HepG2 (cell line): ENCODE results near the gene KNCN. TPM values are rescaled to one million over a fixed set of nuclear protein-coding genes. Genes with fewer than 3 reads are reported as not detected.

Source experiments
- ATAC-seq: fragments of 200-7000 bp; cut with Tn5 transposase; 3 replicates; pipeline ENCODE4 v1.9.1; 2020; ENCODE audit warnings: mild to moderate bottlenecking, moderate library complexity
- BruUV-seq: library from RNA; stranded (reverse); fragments of 400-500 nt; replicated peaks from 2 replicates; lab custom pipeline; 2021; lab: Mats Ljungman, UMichigan
- CTCF ChIA-PET: fragments of 300-600 bp; formaldehyde crosslinking; extraction: SDS; loops from one replicate; lab custom pipeline; 2021; ENCODE audit warnings: low total read pairs, inconsistent platforms, low intra/inter-chr PET ratio; lab: Yijun Ruan, JAX
- POLR2A ChIA-PET: fragments of 350-600 bp; sonication (Branson Sonifier 250); formaldehyde crosslinking; loops from one replicate; lab custom pipeline; 2020; ENCODE audit warnings: antibody characterized with exemption, inconsistent platforms; lab: Yijun Ruan, JAX
- DNase-seq: peaks from one replicate; pipeline ENCODE4 v3.0.0-alpha.2; 2015; ENCODE audit warnings: low spot score
- FAIRE-seq: peaks from 3 replicates; lab custom pipeline; 2011; peaks lifted over from hg19 to GRCh38; lab: Jason Lieb, UNC
- H2AFZ ChIP-seq: one replicate; pipeline ENCODE4 v1.6.1; 2011; ENCODE audit warnings: low read length, inconsistent platforms
- H3K27ac ChIP-seq: fragments of 300-600 bp; 3 replicates; pipeline ENCODE4 v1.8.0; 2011; ENCODE audit warnings: mixed run types, mild to moderate bottlenecking, mixed read lengths, low read length, inconsistent platforms; ENCODE audit not compliant: insufficient read depth; ENCODE audit errors: extremely low read length
- H3K27me3 ChIP-seq, 2 experiments: fragments of 200-600 bp in 1 of 2; 2 replicates in 1 of 2; 3 replicates in 1 of 2; pipeline versions ENCODE4 v1.6.0 to v1.8.0; 2011; ENCODE audit warnings: low read length in 2 of 2, mild to moderate bottlenecking in 2 of 2, moderate library complexity in 2 of 2, inconsistent platforms in 1 of 2; ENCODE audit not compliant: insufficient read depth in 2 of 2, control insufficient read depth in 1 of 2
- H3K36me3 ChIP-seq, 2 experiments: fragments of 200-600 bp in 1 of 2; replicated peaks in 1 of 2; 2 replicates in 1 of 2; 3 replicates in 1 of 2; pipeline versions ENCODE4 v1.5.1 to v1.8.0; 2011; ENCODE audit warnings: low read length in 2 of 2, inconsistent platforms in 1 of 2; ENCODE audit not compliant: insufficient read depth in 2 of 2, control insufficient read depth in 1 of 2
- H3K4me1 ChIP-seq: 2 replicates; pipeline ENCODE4 v1.5.1; 2012; ENCODE audit warnings: low read length, inconsistent platforms; ENCODE audit not compliant: insufficient read depth
- H3K4me2 ChIP-seq: 2 replicates; pipeline ENCODE4 v1.6.0; 2011; ENCODE audit warnings: low read depth, low read length, inconsistent platforms
- H3K4me3 ChIP-seq, 3 experiments: fragments of 200-600 bp in 1 of 3; sonication (generic), shearing (Covaris generic) in 1 of 3; replicated peaks in 1 of 3; 2 replicates each; pipeline ENCODE4 v1.5.1; 2011 to 2016; ENCODE audit warnings: low read length in 3 of 3, inconsistent platforms in 2 of 3, low read depth in 2 of 3, mild to moderate bottlenecking in 2 of 3, control low read depth in 1 of 3, mixed read lengths in 1 of 3; ENCODE audit not compliant: insufficient read depth in 1 of 3
- H3K79me2 ChIP-seq: one replicate; pipeline ENCODE4 v1.6.1; 2011; ENCODE audit warnings: low read length, inconsistent platforms; ENCODE audit not compliant: insufficient read depth
- H3K9ac ChIP-seq: 2 replicates; pipeline ENCODE4 v1.6.0; 2011; ENCODE audit warnings: mild to moderate bottlenecking, low read depth, low read length, inconsistent platforms; ENCODE audit not compliant: insufficient read depth
- H3K9me3 ChIP-seq: 2 replicates; pipeline ENCODE4 v1.5.1; 2012; ENCODE audit warnings: mild to moderate bottlenecking, low read length
- H4K20me1 ChIP-seq: 2 replicates; pipeline ENCODE4 v1.6.0; 2011; ENCODE audit warnings: inconsistent platforms, mild to moderate bottlenecking, low read length, moderate library complexity; ENCODE audit not compliant: insufficient read depth
- ATF1 ChIP-seq: IDR thresholded peaks from 2 replicates; pipeline ENCODE4 v1.6.1; 2016; ENCODE audit warnings: mild to moderate bottlenecking, control low read depth
- CHCHD3 ChIP-seq: sonication (generic); formaldehyde crosslinking; IDR thresholded peaks from 2 replicates; pipeline ENCODE4 v1.8.0; 2022; ENCODE audit warnings: mild to moderate bottlenecking, missing genetic modification reagents, moderate library complexity
- JUN ChIP-seq: sonication (generic); formaldehyde crosslinking; IDR thresholded peaks from 2 replicates; pipeline ENCODE4 v1.4.0; 2020; ENCODE audit warnings: mild to moderate bottlenecking, missing genetic modification reagents
- MED1 ChIP-seq: sonication (generic); formaldehyde crosslinking; IDR thresholded peaks from 2 replicates; pipeline ENCODE4 v1.4.0; 2020; ENCODE audit warnings: missing genetic modification reagents
- NFKB2 ChIP-seq: sonication (generic); formaldehyde crosslinking; IDR thresholded peaks from 2 replicates; pipeline ENCODE4 v1.4.0; 2020; ENCODE audit warnings: missing genetic modification reagents, borderline replicate concordance
- POLR2A ChIP-seq, 2 experiments: IDR thresholded peaks; 2 replicates each; pipeline ENCODE4 v1.6.1; 2011; ENCODE audit warnings: low read depth in 2 of 2, low read length in 2 of 2, mild to moderate bottlenecking in 1 of 2, moderate library complexity in 1 of 2; ENCODE audit not compliant: insufficient read depth in 1 of 2
- XBP1 ChIP-seq: sonication (generic); formaldehyde crosslinking; IDR thresholded peaks from 2 replicates; pipeline ENCODE4 v1.5.0; 2020; ENCODE audit warnings: missing genetic modification reagents
- ZBTB7B ChIP-seq: sonication (generic); formaldehyde crosslinking; IDR thresholded peaks from 2 replicates; pipeline ENCODE4 v1.4.0; 2020; ENCODE audit warnings: missing genetic modification reagents
- ZFP36L1 ChIP-seq: sonication (generic); formaldehyde crosslinking; IDR thresholded peaks from 2 replicates; pipeline ENCODE4 v1.8.0; 2022; ENCODE audit warnings: mild to moderate bottlenecking, missing genetic modification reagents, moderate library complexity
- ZNF280B ChIP-seq: sonication (generic); formaldehyde crosslinking; IDR thresholded peaks from 2 replicates; pipeline ENCODE4 v1.5.0; 2020; ENCODE audit warnings: missing genetic modification reagents, mild to moderate bottlenecking, borderline replicate concordance
- ZNF672 ChIP-seq: sonication (generic); formaldehyde crosslinking; IDR thresholded peaks from 2 replicates; pipeline ENCODE4 v1.8.1; 2022; ENCODE audit warnings: missing genetic modification reagents
- ZNF784 ChIP-seq: sonication (generic); formaldehyde crosslinking; IDR thresholded peaks from 2 replicates; pipeline ENCODE4 v1.5.1; 2020; ENCODE audit warnings: missing genetic modification reagents, mild to moderate bottlenecking, borderline replicate concordance
- WGBS: methylation state at CpG from one replicate; pipeline ENCODE4 v1.1.6; 2017; ENCODE audit warnings: low lambda C conversion rate; 5-methylcytosine and 5-hydroxymethylcytosine counted together
- in situ Hi-C: cut with HindIII; loops from 2 replicates; pipeline ENCODE4 v1.10.0; 2017; ENCODE audit warnings: low pct_unique_long_range_greater_than_20kb; ENCODE audit not compliant: extremely low pct_ligation_motif_present
- intact Hi-C: fragments of 100-400 bp; cut with micrococcal nuclease; formaldehyde crosslinking; loops from one replicate; pipeline ENCODE4 v1.10.0; 2022; ENCODE audit not compliant: unreplicated experiment
- polyA plus RNA-seq, 8 experiments: library from polyadenylated mRNA; depleted of rRNA in 3 of 8; stranded (reverse) in 7 of 8; unstranded in 1 of 8; fragments of >200 nt; fragmentation: Illumina TruSeq in 4 of 8; extraction: Trizol in 4 of 8; gene quantifications; 2 replicates each; pipeline versions ENCODE4 v1.2.1 to v1.2.3, GENCODE V29; 2011 to 2016; ENCODE audit warnings: low read depth in 4 of 8, missing spikeins in 1 of 8, mixed read lengths in 1 of 8; ENCODE audit not compliant: insufficient read depth in 1 of 8
- total RNA-seq, 5 experiments: library from RNA; depleted of rRNA; stranded (reverse); fragments of >200 nt; fragmentation: Illumina TruSeq; extraction: Trizol; gene quantifications; 2 replicates each; pipeline ENCODE4 v1.2.3, GENCODE V29; 2016; ENCODE audit warnings: low read depth in 1 of 5
- TF ChIP-seq, protein P1 (sequence below): IDR thresholded peaks from 2 replicates; pipeline ENCODE4 v1.6.1; 2012; ENCODE audit warnings: inconsistent platforms

KNCN gene
- total and polyA plus RNA-seq, 2 of the 13 experiments (the other 11 are each of a cell fraction or from before 2014, with no cell fraction given): not detected

DNA sequence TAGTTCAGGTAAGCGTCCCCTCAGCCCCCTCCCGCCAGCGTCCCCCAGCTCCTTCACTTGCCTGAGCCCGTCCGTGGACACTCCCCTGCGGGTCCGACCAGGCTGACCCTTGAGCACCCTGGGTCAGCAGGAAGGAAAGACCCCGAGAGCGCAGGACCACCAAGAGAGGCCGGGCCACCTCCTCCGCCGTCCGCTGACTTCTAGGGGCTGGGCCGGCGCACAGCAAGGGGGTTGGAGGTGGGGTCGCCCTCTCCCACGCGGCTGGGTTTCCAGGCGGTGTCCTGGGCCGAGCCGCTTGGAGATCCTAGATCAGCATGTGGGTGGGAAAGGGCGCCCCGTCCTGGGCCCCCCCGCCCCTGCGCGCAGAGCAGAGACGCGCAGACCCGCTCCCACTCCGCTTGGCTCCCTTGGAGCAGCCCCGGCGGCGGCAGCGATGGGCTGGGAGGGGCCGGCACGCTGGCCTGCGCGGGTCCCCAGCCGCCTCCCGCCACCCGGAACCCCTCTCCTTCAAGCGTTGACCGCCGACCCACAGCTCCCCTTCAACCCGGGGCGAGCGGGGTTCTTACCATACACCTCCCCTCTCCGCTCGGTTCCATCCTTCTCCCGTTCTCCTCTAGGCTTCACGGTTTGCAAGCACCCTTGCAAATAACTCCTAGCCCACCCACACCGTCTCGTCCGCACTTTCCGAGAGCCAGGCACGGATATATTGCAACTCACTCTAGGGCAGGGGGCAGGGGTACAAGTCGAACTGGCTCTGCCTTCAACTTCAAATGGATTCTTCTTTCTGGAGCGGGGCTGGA lies 7.5 kb downstream of the KNCN start:
- ChIA-PET POLR2A (no interaction called here), CTCF (no interaction called here)
- Histone ChIP-seq H3K36me3 (no peaks in the 10 kb centered on the region), H3K4me1 (no peaks in the 10 kb centered on the region; the same call in 1 of the 2 replicates), H3K27me3 (peaks cover 7 to 66% of the 10 kb centered on the region in 2 experiments), H3K79me2 (no peaks in the 10 kb centered on the region), H3K4me2 (no peak overlapping the region), H3K9ac (no peak overlapping the region), H3K27ac (no peak overlapping the region), H3K4me3 (no peak overlapping the region), H2AFZ (no peak overlapping the region), H3K9me3 (no peaks in the 10 kb centered on the region), H4K20me1 (peaks cover 2% of the 10 kb centered on the region; the same call in 1 of the 2 replicates)
- WGBS: 42% methylated on average over 17 of the region's 58 CpGs
- no peak for TF ChIP-seq JUN
- ATAC-seq (no peak), DNase-seq (no peak), FAIRE-seq (no peak)
- intact Hi-C loops (no loop called here), in situ Hi-C loops (no loop called here)
- no TSS peak for BruUV-seq

DNA sequence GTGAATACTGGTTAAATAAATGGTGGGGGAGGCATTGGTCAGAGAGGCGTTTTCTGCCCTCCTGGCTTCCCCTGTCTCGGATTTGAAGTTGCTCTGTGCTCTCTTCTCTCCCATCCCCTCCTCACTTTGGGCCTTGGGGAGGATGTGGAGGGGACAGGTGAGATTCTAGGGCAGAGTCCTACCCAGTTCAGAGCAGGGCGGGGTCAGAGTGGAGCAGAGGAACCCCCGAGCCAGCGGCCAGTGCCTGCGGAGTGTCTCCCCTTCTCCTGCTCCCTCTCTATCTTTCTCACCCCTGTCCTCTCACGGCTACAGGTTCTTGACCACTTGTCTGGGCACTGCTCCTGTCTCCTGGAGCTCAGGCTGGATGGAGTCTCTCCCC lies 8.1 kb downstream of the KNCN start:
- no peak overlapping the region for H3K4me2 ChIP-seq
- FAIRE-seq (no peak), ATAC-seq (no peak), DNase-seq (no peak)
- no peak overlapping the region for H3K9ac ChIP-seq
- peaks cover 2% of the 10 kb centered on the region; the same call in 1 of the 2 replicates for H4K20me1 ChIP-seq
- in situ Hi-C loops (no loop called here), intact Hi-C loops (no loop called here)
- no peak for TF ChIP-seq MED1 (CRISPR knock-in tag)
- no peak for TF ChIP-seq ZFP36L1 (CRISPR knock-in tag)
- TF ChIP-seq ZNF672 (CRISPR knock-in tag): no peak
- no peak for TF ChIP-seq ZBTB7B (CRISPR knock-in tag)
- no peak for TF ChIP-seq CHCHD3 (CRISPR knock-in tag)
- no peak for TF ChIP-seq POLR2A (IDR thresholded peaks at IDR 0.05; ENCODE audit: insufficient read depth in 1 of 2, low read depth in 2 of 2, low read length in 2 of 2)
- TF ChIP-seq, protein P1, sequence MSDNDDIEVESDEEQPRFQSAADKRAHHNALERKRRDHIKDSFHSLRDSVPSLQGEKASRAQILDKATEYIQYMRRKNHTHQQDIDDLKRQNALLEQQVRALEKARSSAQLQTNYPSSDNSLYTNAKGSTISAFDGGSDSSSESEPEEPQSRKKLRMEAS: no peak
- TF ChIP-seq ZNF784 (CRISPR knock-in tag): no peak
- no peak for TF ChIP-seq XBP1 (CRISPR knock-in tag)
- TF ChIP-seq ATF1 (CRISPR knock-in tag): no peak
- no peak for TF ChIP-seq NFKB2 (CRISPR knock-in tag)
- no peak for TF ChIP-seq ZNF280B (CRISPR knock-in tag)
- H3K4me3 ChIP-seq: no peak overlapping the region
- BruUV-seq: no TSS peak
- H3K79me2 ChIP-seq: no peaks in the 10 kb centered on the region
- H2AFZ ChIP-seq: no peak overlapping the region
- H3K4me1 ChIP-seq: no peaks in the 10 kb centered on the region; the same call in 1 of the 2 replicates
- ChIA-PET POLR2A (no interaction called here), CTCF (no interaction called here)
- H3K36me3 ChIP-seq: no peaks in the 10 kb centered on the region
- WGBS: 9% methylated on average over 7 of the region's 7 CpGs
- no peak overlapping the region for H3K27ac ChIP-seq
- H3K27me3 ChIP-seq: peaks cover 7 to 66% of the 10 kb centered on the region in 2 experiments
- no peaks in the 10 kb centered on the region for H3K9me3 ChIP-seq
